H9 (cell line): ENCODE measurements around the gene ROBO1. TPM values are rescaled to one million over a fixed set of nuclear protein-coding genes. Genes with fewer than 3 reads are reported as not detected.

Source experiments
- DNase-seq: peaks from one replicate; pipeline ENCODE4 v3.0.0-alpha.2; 2017
- H2AFZ ChIP-seq: one replicate; pipeline ENCODE4 v1.6.1; 2013; ENCODE audit warnings: mild to moderate bottlenecking, low read length, control low read depth, moderate library complexity
- H2AK5ac ChIP-seq: 2 replicates; pipeline ENCODE4 v1.6.1; 2013; ENCODE audit warnings: low read length, control low read depth, mixed read lengths; ENCODE audit not compliant: insufficient read length
- H2BK120ac ChIP-seq: one replicate; pipeline ENCODE4 v1.6.1; 2013; ENCODE audit warnings: low read depth, mild to moderate bottlenecking, low read length, control low read depth, inconsistent platforms; ENCODE audit not compliant: poor library complexity, severe bottlenecking
- H2BK12ac ChIP-seq: 2 replicates; pipeline ENCODE4 v1.6.1; 2013; ENCODE audit warnings: low read length, control low read depth, mixed read lengths, low read depth; ENCODE audit not compliant: insufficient read length
- H2BK15ac ChIP-seq: 2 replicates; pipeline ENCODE4 v1.6.1; 2013; ENCODE audit warnings: low read depth, low read length, control low read depth
- H2BK20ac ChIP-seq: one replicate; pipeline ENCODE4 v1.6.1; 2013; ENCODE audit warnings: low read depth, mild to moderate bottlenecking, low read length, control low read depth, inconsistent platforms; ENCODE audit not compliant: poor library complexity, severe bottlenecking
- H2BK5ac ChIP-seq: 2 replicates; pipeline ENCODE4 v1.6.1; 2013; ENCODE audit warnings: low read length, control low read depth, mixed read lengths; ENCODE audit not compliant: insufficient read length
- H3K14ac ChIP-seq: 2 replicates; pipeline ENCODE4 v1.6.1; 2013; ENCODE audit warnings: low read length, control low read depth; ENCODE audit not compliant: insufficient read depth
- H3K18ac ChIP-seq: 2 replicates; pipeline ENCODE4 v1.6.1; 2013; ENCODE audit warnings: low read depth, mild to moderate bottlenecking, mixed read lengths, low read length, control low read depth; ENCODE audit not compliant: insufficient read length
- H3K23ac ChIP-seq: 2 replicates; pipeline ENCODE4 v1.6.1; 2013; ENCODE audit warnings: low read length, control low read depth, mixed read lengths, low read depth; ENCODE audit not compliant: insufficient read length
- H3K23me2 ChIP-seq: 2 replicates; pipeline ENCODE4 v1.6.1; 2013; ENCODE audit warnings: low read depth, mild to moderate bottlenecking, mixed read lengths, low read length, control low read depth; ENCODE audit not compliant: insufficient read length, poor library complexity, severe bottlenecking
- H3K27ac ChIP-seq: 2 replicates; pipeline ENCODE4 v1.5.1; 2013; ENCODE audit warnings: low read length, control low read depth, mixed read lengths, low read depth; ENCODE audit not compliant: insufficient read length
- H3K27me3 ChIP-seq: 2 replicates; pipeline ENCODE4 v1.6.1; 2013; ENCODE audit warnings: low read length, control low read depth, inconsistent platforms; ENCODE audit not compliant: insufficient read depth
- H3K4ac ChIP-seq: 2 replicates; pipeline ENCODE4 v1.6.1; 2013; ENCODE audit warnings: low read depth, mild to moderate bottlenecking, control low read depth, inconsistent platforms, low read length, moderate library complexity
- H3K4me1 ChIP-seq: 2 replicates; pipeline ENCODE4 v1.6.1; 2013; ENCODE audit warnings: low read length, control low read depth, inconsistent platforms; ENCODE audit not compliant: insufficient read depth
- H3K4me2 ChIP-seq: 2 replicates; pipeline ENCODE4 v1.6.1; 2013; ENCODE audit warnings: low read length, control low read depth, mixed read lengths; ENCODE audit not compliant: insufficient read length, insufficient read depth
- H3K56ac ChIP-seq: 2 replicates; pipeline ENCODE4 v1.6.1; 2013; ENCODE audit warnings: low read depth, mild to moderate bottlenecking, mixed read lengths, low read length, control low read depth; ENCODE audit not compliant: insufficient read length
- H3K79me1 ChIP-seq: 2 replicates; pipeline ENCODE4 v1.6.1; 2013; ENCODE audit warnings: low read depth, mild to moderate bottlenecking, moderate library complexity, low read length, control low read depth, inconsistent platforms; ENCODE audit not compliant: insufficient read depth, poor library complexity, severe bottlenecking
- H3K79me2 ChIP-seq: 2 replicates; pipeline ENCODE4 v1.6.1; 2013; ENCODE audit warnings: low read length, control low read depth, inconsistent platforms; ENCODE audit not compliant: insufficient read depth
- H3K9ac ChIP-seq: 2 replicates; pipeline ENCODE4 v1.6.1; 2013; ENCODE audit warnings: low read length, control low read depth, mixed read lengths; ENCODE audit not compliant: insufficient read length; ENCODE audit errors: extremely low read depth
- H3K9me3 ChIP-seq: one replicate; pipeline ENCODE4 v1.6.1; 2013; ENCODE audit warnings: low read depth, low read length, inconsistent platforms; ENCODE audit not compliant: control insufficient read depth
- H3T11ph ChIP-seq: one replicate; pipeline ENCODE4 v1.6.1; 2013; ENCODE audit warnings: mild to moderate bottlenecking, low read length, control low read depth, inconsistent platforms
- H4K20me1 ChIP-seq: one replicate; pipeline ENCODE4 v1.6.1; 2013; ENCODE audit not compliant: control insufficient read depth, insufficient read length, insufficient read depth
- H4K5ac ChIP-seq: 2 replicates; pipeline ENCODE4 v1.6.1; 2013; ENCODE audit warnings: low read depth, mild to moderate bottlenecking, mixed read lengths, low read length, control low read depth; ENCODE audit not compliant: insufficient read length
- H4K8ac ChIP-seq: replicated peaks from 2 replicates; pipeline ENCODE4 v1.6.1; 2013; ENCODE audit warnings: low read length, control low read depth, mixed read lengths, low read depth; ENCODE audit not compliant: insufficient read length
- H4K91ac ChIP-seq: 2 replicates; pipeline ENCODE4 v1.6.1; 2013; ENCODE audit warnings: low read depth, mild to moderate bottlenecking, moderate library complexity, mixed read lengths, low read length, control low read depth; ENCODE audit not compliant: insufficient read length
- H3K27ac Mint-ChIP-seq, 3 experiments: 2 replicates in 2 of 3; 3 replicates in 1 of 3; pipeline ENCODE4 v1.8.0; 2020 to 2021; ENCODE audit warnings: mixed read lengths in 3 of 3, mild to moderate bottlenecking in 1 of 3, moderate library complexity in 1 of 3
- H3K27me3 Mint-ChIP-seq: 2 replicates; pipeline ENCODE4 v1.8.0; 2021; ENCODE audit warnings: low read depth, mild to moderate bottlenecking, moderate library complexity, mixed read lengths
- H3K36me3 Mint-ChIP-seq, 3 experiments: 2 replicates in 2 of 3; 3 replicates in 1 of 3; pipeline ENCODE4 v1.8.0; 2020 to 2021; ENCODE audit warnings: low read depth in 3 of 3, mixed read lengths in 3 of 3; ENCODE audit not compliant: insufficient read depth in 1 of 3
- H3K4me1 Mint-ChIP-seq, 2 experiments: 2 replicates each; pipeline ENCODE4 v1.8.0; 2020; ENCODE audit warnings: mixed read lengths in 2 of 2
- H3K4me3 Mint-ChIP-seq, 2 experiments: 2 replicates in 1 of 2; 3 replicates in 1 of 2; pipeline ENCODE4 v1.8.0; 2020 to 2021; ENCODE audit warnings: mild to moderate bottlenecking in 2 of 2, mixed read lengths in 2 of 2, moderate library complexity in 1 of 2
- H3K9me3 Mint-ChIP-seq, 2 experiments: 2 replicates in 1 of 2; 3 replicates in 1 of 2; pipeline ENCODE4 v1.8.0; 2020; ENCODE audit warnings: mild to moderate bottlenecking in 2 of 2, mixed read lengths in 2 of 2, moderate library complexity in 1 of 2
- CTCF ChIP-seq: fragments of 200-600 bp; sonication (generic); conservative IDR thresholded peaks from 3 replicates; pipeline ENCODE4 v1.8.0; 2021; ENCODE audit warnings: antibody characterized with exemption, mild to moderate bottlenecking
- WGBS: extraction: QIAGEN DNeasy Blood & Tissue Kit; methylation state at CpG from one replicate; pipeline ENCODE4 v1.1.7; 2013; ENCODE audit warnings: missing lambda C conversion rate, low lambda C conversion rate, mixed read lengths; ENCODE audit not compliant: insufficient read length; ENCODE audit errors: extremely low coverage; 5-methylcytosine and 5-hydroxymethylcytosine counted together
- total RNA-seq: library from RNA; stranded (reverse); gene quantifications from 2 replicates; pipeline ENCODE4 v1.2.1, GENCODE V29; 2021

ROBO1 gene
- total RNA-seq, 1 experiment from 2014 or later, result 62.7 TPM

GRCh38 chr3:78742041-78742440 is 1025.8 kb downstream of the ROBO1 start:
- H3K27me3 Mint-ChIP-seq, result no peaks in the 10 kb centered on the region
- Histone ChIP-seq H3K27ac (no peak overlapping the region), H3K79me1 (no peaks in the 10 kb centered on the region), H4K20me1 (no peaks in the 10 kb centered on the region), H2AK5ac (no peak overlapping the region), H2BK120ac (no peak overlapping the region), H3K4me2 (no peak overlapping the region), H3K23me2 (no peaks in the 10 kb centered on the region), H2BK12ac (no peak overlapping the region), H3K27me3 (no peaks in the 10 kb centered on the region), H4K91ac (no peak overlapping the region), H2BK20ac (no peak overlapping the region), H3K4ac (no peak overlapping the region), H4K8ac (no peak overlapping the region), H3K79me2 (peaks cover 3% of the 10 kb centered on the region; the same call in 1 of the 2 replicates), H3K14ac (no peak overlapping the region), H4K5ac (no peak overlapping the region), H3K56ac (no peak overlapping the region), H3K9me3 (no peaks in the 10 kb centered on the region), H3T11ph (no peak overlapping the region), H2AFZ (no peak overlapping the region), H3K18ac (no peak overlapping the region), H2BK15ac (no peak overlapping the region), H3K9ac (no peak overlapping the region), H3K4me1 (peaks cover 2% of the 10 kb centered on the region; the same call in 1 of the 2 replicates), H3K23ac (no peak overlapping the region), H2BK5ac (no peak overlapping the region)
- peaks cover 0 to 2% (median 0%) of the 10 kb centered on the region in 3 experiments; a peak in 2 of 7 replicates for H3K36me3 Mint-ChIP-seq
- DNase-seq, result no peak
- no peak for TF ChIP-seq CTCF
- peaks cover 7 to 8% of the 10 kb centered on the region in 2 experiments for H3K4me1 Mint-ChIP-seq
- H3K27ac Mint-ChIP-seq, result no peak overlapping the region
- no peak overlapping the region for H3K4me3 Mint-ChIP-seq
- WGBS, result no CpG with 5 or more reads among the region's 2 CpGs
- H3K9me3 Mint-ChIP-seq, result no peaks in the 10 kb centered on the region
